ENCODE measurements around the gene LZTS2. TPM values are rescaled to one million over a fixed set of nuclear protein-coding genes. Genes with fewer than 3 reads are reported as not detected.

LZTS2 gene
- total and polyA plus RNA-seq, 2 of the 8 experiments (the other 6 are each of a cell fraction or from before 2014, with no cell fraction given), result 75.7 to 99.5 TPM

DNA sequence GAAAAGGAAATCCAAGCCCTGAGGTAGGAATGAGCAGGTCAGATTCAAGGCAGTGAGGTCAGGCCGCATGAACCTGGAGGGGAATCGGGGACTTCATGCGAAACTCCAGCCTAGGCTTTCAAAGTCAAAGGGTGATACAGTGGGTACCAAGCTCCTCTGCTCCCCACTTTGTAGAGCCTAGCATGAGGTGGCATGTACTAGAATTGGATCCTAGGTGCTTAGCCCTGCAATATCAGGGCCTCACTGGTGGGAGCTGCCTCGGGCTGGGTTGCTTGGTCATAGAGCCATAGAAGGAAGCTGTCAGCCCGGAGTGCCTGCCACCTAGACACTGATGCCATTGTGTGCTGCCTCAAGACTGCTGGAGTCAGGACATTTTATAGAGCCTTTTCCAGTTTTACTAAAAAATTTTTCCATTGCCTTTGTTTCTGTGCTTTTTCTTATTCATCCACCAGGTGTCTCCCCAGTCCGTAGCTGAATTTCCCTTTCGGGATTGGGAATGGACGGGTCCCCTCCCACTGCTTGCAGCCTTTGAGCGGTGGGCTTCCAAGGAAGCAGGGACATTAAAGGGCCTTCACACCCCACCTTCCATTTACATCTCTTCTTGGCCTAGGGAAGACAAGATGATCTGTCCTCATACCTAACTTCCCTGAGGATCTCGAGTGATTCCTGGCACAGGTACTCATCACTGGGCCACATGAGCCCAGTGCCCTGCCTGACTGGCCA lies 5.5 kb upstream of the LZTS2 start:
- H4K91ac ChIP-seq (replicated peaks; ENCODE audit: insufficient read length, low read length), result no peak overlapping the region
- H3K27ac ChIP-seq (ENCODE audit: low read depth, low read length), result no peak overlapping the region

More for the DNA sequence above, 5.5 kb upstream of the LZTS2 start:
- Histone ChIP-seq H2BK120ac (replicated peaks; ENCODE audit: low read depth, low read length) (no peak overlapping the region), H3K18ac (ENCODE audit: extremely low read depth, low read length) (no peak overlapping the region), H3K23me2 (ENCODE audit: low read depth, low read length) (peaks cover 14% of the 10 kb centered on the region), H3K56ac (replicated peaks; ENCODE audit: insufficient read length, low read depth, low read length) (no peak overlapping the region), H2BK20ac (ENCODE audit: low read length) (no peak overlapping the region), H3K14ac (ENCODE audit: insufficient read length) (no peak overlapping the region), H3K79me1 (ENCODE audit: low read depth, low read length) (no peaks in the 10 kb centered on the region; the same call in none of the 2 replicates), H2AFZ (ENCODE audit: low read length) (no peak overlapping the region), H3K4me2 (ENCODE audit: insufficient read depth in 1 of 2, low read depth in 2 of 2, low read length in 2 of 2) (no peak overlapping the region; a peak in 1 of 4 replicates), H3K36me3 (ENCODE audit: control insufficient read depth in 2 of 4, insufficient read depth in 4 of 4, low read length in 3 of 4) (peaks cover 24 to 48% (median 34%) of the 10 kb centered on the region in 4 experiments), H3K4me3 (ENCODE audit: extremely low read depth in 1 of 4, insufficient read depth in 2 of 4, low read depth in 3 of 4, low read length in 4 of 4) (no peak overlapping the region), H3K4me1 (replicated peaks in 1 of 4; ENCODE audit: control insufficient read depth in 3 of 4, insufficient read depth in 4 of 4, low read length in 3 of 4) (peaks cover 4 to 11% (median 7%) of the 10 kb centered on the region in 4 experiments), H4K8ac (ENCODE audit: extremely low read depth, insufficient read depth, low read length) (no peak overlapping the region), H2BK15ac (ENCODE audit: low read length) (no peak overlapping the region), H3K79me2 (ENCODE audit: control insufficient read depth in 1 of 2, insufficient read depth in 2 of 2, low read length in 2 of 2) (peaks cover 2 to 27% of the 10 kb centered on the region in 2 experiments; a peak in 3 of 4 replicates), H2BK5ac (ENCODE audit: low read depth, low read length) (0 out of 2 replicates have a peak overlapping the region, but pooled peaks have one; percentile 18), H4K5ac (ENCODE audit: insufficient read length, low read depth, low read length) (no peak overlapping the region), H3K9ac (replicated peaks in 1 of 4; ENCODE audit: extremely low read depth in 1 of 4, low read depth in 3 of 4, low read length in 3 of 4) (no peak overlapping the region), H2AK5ac (ENCODE audit: low read depth, low read length) (no peak overlapping the region), H3K23ac (ENCODE audit: insufficient read length) (no peak overlapping the region), H4K20me1 (replicated peaks in 1 of 2; ENCODE audit: control insufficient read depth in 1 of 2, insufficient read depth in 2 of 2, low read length in 2 of 2) (peaks cover 7 to 17% of the 10 kb centered on the region in 2 experiments), H3K27me3 (replicated peaks in 1 of 4; ENCODE audit: control insufficient read depth in 3 of 4, extremely low read depth in 1 of 4, insufficient read depth in 3 of 4, low read length in 3 of 4) (no peaks in the 10 kb centered on the region), H3K4ac (replicated peaks; ENCODE audit: insufficient read length, low read depth, low read length) (no peak overlapping the region), H3K9me3 (ENCODE audit: insufficient read depth in 2 of 2, low read depth in 1 of 2, low read length in 1 of 2) (no peaks in the 10 kb centered on the region), H2BK12ac (ENCODE audit: low read depth, low read length) (no peak overlapping the region)
- FAIRE-seq, result peak; percentile 36
- no peak for DNase-seq (ENCODE audit: low read depth in 1 of 2, low spot score in 2 of 2)
- TF ChIP-seq RAD21 (IDR thresholded peaks at IDR 0.05 in 1 of 2, conservative IDR thresholded peaks at IDR 0.05 in 1 of 2; ENCODE audit: low read depth in 2 of 2, low read length in 2 of 2) (peak; percentile 67 to 71), BRCA1 (IDR thresholded peaks at IDR 0.05; ENCODE audit: low read depth, low read length) (no peak), POLR2AphosphoS5 (IDR thresholded peaks at IDR 0.05; ENCODE audit: low read depth, low read length) (peak; percentile 19; the same call in 1 of the 2 replicates), NANOG (IDR thresholded peaks at IDR 0.05; ENCODE audit: insufficient read depth, low read depth, low read length, poor library complexity, severe bottlenecking) (no peak), SAP30 (IDR thresholded peaks at IDR 0.05; ENCODE audit: insufficient read depth, insufficient replicate concordance, low read length) (no peak), POLR2A (IDR thresholded peaks at IDR 0.05; ENCODE audit: control extremely low read depth in 1 of 2, low read depth in 2 of 2, low read length in 2 of 2) (peak in 1 of 2 experiments; percentile 36; a peak in 1 of 3 replicates), CEBPB (IDR thresholded peaks at IDR 0.05; ENCODE audit: low read depth, low read length) (no peak)
- TF ChIP-seq, protein P1, sequence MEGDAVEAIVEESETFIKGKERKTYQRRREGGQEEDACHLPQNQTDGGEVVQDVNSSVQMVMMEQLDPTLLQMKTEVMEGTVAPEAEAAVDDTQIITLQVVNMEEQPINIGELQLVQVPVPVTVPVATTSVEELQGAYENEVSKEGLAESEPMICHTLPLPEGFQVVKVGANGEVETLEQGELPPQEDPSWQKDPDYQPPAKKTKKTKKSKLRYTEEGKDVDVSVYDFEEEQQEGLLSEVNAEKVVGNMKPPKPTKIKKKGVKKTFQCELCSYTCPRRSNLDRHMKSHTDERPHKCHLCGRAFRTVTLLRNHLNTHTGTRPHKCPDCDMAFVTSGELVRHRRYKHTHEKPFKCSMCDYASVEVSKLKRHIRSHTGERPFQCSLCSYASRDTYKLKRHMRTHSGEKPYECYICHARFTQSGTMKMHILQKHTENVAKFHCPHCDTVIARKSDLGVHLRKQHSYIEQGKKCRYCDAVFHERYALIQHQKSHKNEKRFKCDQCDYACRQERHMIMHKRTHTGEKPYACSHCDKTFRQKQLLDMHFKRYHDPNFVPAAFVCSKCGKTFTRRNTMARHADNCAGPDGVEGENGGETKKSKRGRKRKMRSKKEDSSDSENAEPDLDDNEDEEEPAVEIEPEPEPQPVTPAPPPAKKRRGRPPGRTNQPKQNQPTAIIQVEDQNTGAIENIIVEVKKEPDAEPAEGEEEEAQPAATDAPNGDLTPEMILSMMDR (IDR thresholded peaks at IDR 0.05; ENCODE audit: control extremely low read depth in 1 of 3, insufficient read depth in 1 of 3, low read depth in 1 of 3, low read length in 3 of 3), result peak in 2 of 3 experiments; percentile 62 to 72; a peak in 3 of 4 replicates
- CTCF ChIA-PET (ENCODE audit: partially characterized antibody), result interaction anchor here (0.6 to 26.8 kb wide), 20 partner anchors 8 to 959 kb away, joined by 3 to 464 read pairs (median 4); partner anchors contain the start of genes PDZD7 and SFXN3
- POLR2A ChIA-PET (ENCODE audit: partially characterized antibody), result interaction anchor here (0.6 to 12.6 kb wide), 9 partner anchors 9 to 886 kb away, joined by 3 to 143 read pairs (median 10); partner anchors contain the start of gene SEMA4G
- WGBS, 2 experiments (ENCODE audit: extremely low coverage in 1 of 2, insufficient coverage in 1 of 2, insufficient read length in 1 of 2, insufficient replicate concordance in 2 of 2, low coverage in 1 of 2, low lambda C conversion rate in 2 of 2, missing lambda C conversion rate in 1 of 2), result 73% methylated on average over 10 of the region's 10 CpGs; no CpG with 5 or more reads in 1 of the 2 experiments
